GM06990 (cell line): ENCODE data around the gene ACIN1.

Experiments
- DNase-seq: peaks from one replicate; pipeline ENCODE4 v3.0.0-alpha.2; 2011; ENCODE audit not compliant: insufficient read length; ENCODE audit errors: extremely low read depth
- H3K27me3 ChIP-seq: replicated peaks from 2 replicates; pipeline ENCODE4 v1.6.0; 2011; ENCODE audit warnings: low read length; ENCODE audit not compliant: control insufficient read depth, insufficient read depth
- H3K36me3 ChIP-seq: 2 replicates; pipeline ENCODE4 v1.5.1; 2011; ENCODE audit warnings: low read length; ENCODE audit not compliant: control insufficient read depth, insufficient read depth
- H3K4me3 ChIP-seq: replicated peaks from 2 replicates; pipeline ENCODE4 v1.5.1; 2011; ENCODE audit warnings: low read depth, mild to moderate bottlenecking, control low read depth, low read length
- TF ChIP-seq, protein P1 (sequence below): IDR thresholded peaks from 2 replicates; pipeline ENCODE4 v1.5.1; 2011; ENCODE audit warnings: low read length, control low read depth, mild to moderate bottlenecking, inconsistent platforms; ENCODE audit not compliant: insufficient read depth, poor library complexity, severe bottlenecking

Gene ACIN1

DNA sequence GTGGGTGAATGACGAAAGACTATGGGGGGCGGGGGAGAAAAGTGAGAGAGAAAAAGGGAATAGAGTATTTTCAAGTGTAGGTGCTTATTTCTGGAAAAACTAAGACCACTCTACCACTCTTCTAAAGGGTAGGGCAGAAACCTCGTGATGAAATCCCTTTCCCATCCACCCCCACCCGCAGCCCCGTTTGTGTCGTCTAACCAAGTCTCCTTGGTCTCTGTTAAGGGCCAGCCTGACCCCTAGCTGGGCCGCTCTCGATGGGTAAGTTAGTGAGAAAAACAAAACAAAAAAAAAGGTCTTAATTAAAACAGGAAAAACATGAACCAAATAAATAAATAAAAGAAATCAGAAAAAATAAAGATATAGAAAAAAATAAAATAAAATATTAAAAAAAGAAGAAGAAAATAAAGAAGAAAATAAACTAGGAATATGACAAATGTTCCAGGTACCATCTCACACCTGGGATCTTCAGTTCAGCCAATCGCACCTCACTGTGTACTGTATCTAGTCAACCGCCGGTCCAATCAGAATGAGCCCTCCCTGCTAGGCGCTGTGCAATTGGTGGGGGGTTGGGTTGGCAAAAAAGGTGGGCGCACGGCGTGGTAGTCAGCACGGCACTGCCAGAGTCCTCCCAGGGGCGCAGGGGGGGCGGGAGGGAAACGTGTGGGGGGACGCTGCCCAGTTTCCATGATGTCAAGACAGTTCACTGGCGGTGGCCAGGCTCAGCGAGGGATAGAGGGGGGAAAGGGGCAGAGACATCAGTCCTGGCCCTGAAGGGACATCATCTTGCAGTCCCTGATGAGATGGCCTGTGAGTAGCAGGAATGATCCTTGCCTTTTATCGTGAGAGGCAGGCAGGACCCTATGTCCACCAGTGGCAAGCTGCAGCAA is 27.8 kb downstream of the ACIN1 start:
- H3K36me3 ChIP-seq, result peaks cover 38% of the 10 kb centered on the region
- no peaks in the 10 kb centered on the region for H3K27me3 ChIP-seq
- H3K4me3 ChIP-seq, result no peak overlapping the region
- TF ChIP-seq, protein P1, sequence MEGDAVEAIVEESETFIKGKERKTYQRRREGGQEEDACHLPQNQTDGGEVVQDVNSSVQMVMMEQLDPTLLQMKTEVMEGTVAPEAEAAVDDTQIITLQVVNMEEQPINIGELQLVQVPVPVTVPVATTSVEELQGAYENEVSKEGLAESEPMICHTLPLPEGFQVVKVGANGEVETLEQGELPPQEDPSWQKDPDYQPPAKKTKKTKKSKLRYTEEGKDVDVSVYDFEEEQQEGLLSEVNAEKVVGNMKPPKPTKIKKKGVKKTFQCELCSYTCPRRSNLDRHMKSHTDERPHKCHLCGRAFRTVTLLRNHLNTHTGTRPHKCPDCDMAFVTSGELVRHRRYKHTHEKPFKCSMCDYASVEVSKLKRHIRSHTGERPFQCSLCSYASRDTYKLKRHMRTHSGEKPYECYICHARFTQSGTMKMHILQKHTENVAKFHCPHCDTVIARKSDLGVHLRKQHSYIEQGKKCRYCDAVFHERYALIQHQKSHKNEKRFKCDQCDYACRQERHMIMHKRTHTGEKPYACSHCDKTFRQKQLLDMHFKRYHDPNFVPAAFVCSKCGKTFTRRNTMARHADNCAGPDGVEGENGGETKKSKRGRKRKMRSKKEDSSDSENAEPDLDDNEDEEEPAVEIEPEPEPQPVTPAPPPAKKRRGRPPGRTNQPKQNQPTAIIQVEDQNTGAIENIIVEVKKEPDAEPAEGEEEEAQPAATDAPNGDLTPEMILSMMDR, result no peak
- no peak for DNase-seq

DNA sequence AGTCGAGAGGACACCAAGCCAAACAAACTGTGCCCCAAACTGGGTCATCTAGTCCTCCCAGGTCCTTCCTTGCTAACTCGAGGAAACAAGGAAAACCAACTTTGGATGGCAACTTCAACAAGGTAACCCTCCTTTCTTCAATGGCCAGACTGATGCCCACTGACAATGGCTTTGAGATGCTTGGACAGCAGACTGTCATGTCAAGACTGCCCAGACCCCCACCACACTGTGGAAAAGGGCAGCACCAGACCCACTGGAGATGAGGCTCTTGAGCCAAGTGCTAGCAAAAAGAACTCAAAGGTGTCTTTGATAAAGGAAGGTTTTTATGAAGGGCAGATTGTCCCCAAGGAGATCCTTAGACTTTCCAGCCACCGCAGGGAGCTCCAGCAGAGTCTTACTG is 28.6 kb downstream of the ACIN1 start:
- Histone ChIP-seq H3K4me3 (no peak overlapping the region), H3K36me3 (peaks cover 39% of the 10 kb centered on the region), H3K27me3 (no peaks in the 10 kb centered on the region)
- no peak for DNase-seq
- TF ChIP-seq, protein P1, result no peak

DNA sequence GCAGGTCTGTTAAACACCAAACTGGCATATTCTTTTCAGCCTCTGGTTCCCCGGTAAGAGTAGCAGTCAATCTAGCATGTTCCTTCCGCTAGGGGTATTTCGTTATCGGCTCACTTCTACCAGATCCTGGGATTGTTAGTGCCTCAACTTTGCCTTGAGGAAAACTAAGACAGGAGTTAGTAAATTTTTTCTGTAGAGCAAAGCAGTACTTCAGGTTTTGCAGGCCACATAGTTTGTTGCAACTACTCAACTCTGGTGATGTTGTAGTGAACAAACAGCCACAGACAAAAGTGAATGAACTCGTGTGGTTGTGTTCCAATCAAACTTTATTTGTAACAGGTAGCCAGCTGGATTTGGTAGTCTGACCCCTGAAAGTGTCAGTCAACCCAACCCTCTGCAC is 31.3 kb downstream of the ACIN1 start:
- TF ChIP-seq, protein P1, result no peak
- H3K4me3 ChIP-seq, result no peak overlapping the region
- no peak for DNase-seq
- no peaks in the 10 kb centered on the region for H3K27me3 ChIP-seq
- H3K36me3 ChIP-seq, result peaks cover 47% of the 10 kb centered on the region

DNA sequence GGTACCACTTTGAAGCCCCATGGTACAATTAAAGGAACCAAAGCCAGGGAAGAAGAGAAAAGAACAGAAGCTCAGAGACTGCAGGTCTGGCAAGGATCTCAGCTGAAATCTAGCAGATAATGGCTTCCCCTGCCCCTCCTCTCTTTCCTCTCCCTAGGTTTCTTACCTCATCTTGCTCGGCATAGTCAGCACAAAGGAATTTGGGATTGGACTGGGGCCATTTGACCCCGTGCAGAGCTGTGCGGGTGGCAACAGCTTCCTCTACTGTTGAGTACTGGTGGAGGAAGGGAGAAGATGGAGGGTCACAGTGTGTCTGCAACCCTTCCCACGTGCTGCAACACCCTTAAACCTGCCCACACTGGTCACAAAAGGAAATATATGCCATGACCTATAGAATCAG is 32.9 kb downstream of the ACIN1 start:
- DNase-seq, result no peak
- H3K4me3 ChIP-seq, result no peak overlapping the region
- peaks cover 37% of the 10 kb centered on the region for H3K36me3 ChIP-seq
- TF ChIP-seq, protein P1, result no peak
- no peaks in the 10 kb centered on the region for H3K27me3 ChIP-seq

DNA sequence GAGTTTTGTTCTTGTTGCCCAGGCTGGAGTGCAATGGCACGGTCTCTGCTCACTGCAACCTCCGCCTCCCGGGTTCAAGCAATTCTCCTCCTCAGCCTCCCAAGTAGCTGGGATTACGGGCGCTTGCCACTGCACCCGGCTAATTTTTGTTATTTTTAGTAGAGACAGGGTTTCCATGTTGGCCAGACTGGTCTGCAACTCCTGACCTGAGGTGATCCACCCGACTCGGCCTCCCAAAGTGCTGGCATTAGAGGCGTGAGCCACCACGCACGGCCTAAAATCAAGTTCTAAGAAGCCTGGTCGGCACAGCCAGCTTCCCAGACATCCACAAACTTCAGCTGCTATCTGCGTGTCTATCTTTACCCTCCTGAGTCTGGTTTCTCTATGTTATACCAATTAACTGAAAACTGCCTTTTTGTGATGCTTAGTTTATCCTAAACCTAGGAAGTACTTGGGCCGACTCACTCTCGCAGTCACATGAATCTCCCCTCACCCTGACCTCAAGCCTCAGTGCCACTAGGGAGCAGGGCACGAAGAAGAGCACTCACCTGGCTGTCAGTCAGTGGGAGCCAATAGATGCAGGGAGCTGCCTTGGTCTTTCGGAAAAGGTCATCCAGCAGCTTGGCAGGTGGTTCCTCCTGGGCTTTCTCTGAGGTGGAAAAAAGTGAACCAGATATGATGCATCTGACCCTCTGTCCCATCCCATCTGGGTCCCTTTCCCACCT is 34.2 kb downstream of the ACIN1 start:
- Histone ChIP-seq H3K27me3 (no peaks in the 10 kb centered on the region), H3K36me3 (peaks cover 30% of the 10 kb centered on the region), H3K4me3 (no peak overlapping the region)
- TF ChIP-seq, protein P1, result no peak
- DNase-seq, result no peak
